ENCODE results near the gene DIP2B.

DNA sequence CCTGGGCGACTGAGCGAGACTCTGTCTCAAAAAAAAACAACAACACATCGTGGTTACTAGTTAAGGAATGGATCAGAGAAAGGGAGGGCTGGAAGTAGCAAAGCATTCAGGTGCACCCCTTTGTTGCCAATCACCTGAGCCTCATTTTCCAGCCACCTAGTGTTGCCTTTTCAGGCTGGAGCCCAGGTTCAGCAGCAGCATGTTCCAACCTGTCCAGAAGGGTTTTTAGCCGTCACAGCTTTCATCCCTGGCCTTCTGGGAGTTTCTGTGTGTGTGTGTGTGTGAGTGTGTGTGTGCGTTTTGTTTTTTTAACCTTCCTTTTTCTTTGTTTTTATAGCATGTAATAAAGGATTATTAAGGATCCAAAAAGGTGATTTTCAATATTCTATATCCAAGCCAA, 138.0 kb downstream of the DIP2B start:
- TF ChIP-seq CTCF (IDR thresholded peaks at IDR 0.05; ENCODE audit: low read depth, low read length): no peak
- no peak for TF ChIP-seq EZH2phosphoT487 (IDR thresholded peaks at IDR 0.05; ENCODE audit: low read depth)

All from OCI-LY3 (cell line).